Suppressor macrophage treated with lipopolysaccharide for 1 hour (primary cell): ENCODE results near the gene TESK2.
"Not testable (repeated sequence)": the region's sequence is repeated elsewhere in the genome, so short reads cannot be mapped to it uniquely, and the experiment has no call there.

Experiments
- DNase-seq, 3 donors: peaks; one replicate each; pipeline ENCODE4 v3.0.0-alpha.2; 2020 to 2022

Gene TESK2

DNA sequence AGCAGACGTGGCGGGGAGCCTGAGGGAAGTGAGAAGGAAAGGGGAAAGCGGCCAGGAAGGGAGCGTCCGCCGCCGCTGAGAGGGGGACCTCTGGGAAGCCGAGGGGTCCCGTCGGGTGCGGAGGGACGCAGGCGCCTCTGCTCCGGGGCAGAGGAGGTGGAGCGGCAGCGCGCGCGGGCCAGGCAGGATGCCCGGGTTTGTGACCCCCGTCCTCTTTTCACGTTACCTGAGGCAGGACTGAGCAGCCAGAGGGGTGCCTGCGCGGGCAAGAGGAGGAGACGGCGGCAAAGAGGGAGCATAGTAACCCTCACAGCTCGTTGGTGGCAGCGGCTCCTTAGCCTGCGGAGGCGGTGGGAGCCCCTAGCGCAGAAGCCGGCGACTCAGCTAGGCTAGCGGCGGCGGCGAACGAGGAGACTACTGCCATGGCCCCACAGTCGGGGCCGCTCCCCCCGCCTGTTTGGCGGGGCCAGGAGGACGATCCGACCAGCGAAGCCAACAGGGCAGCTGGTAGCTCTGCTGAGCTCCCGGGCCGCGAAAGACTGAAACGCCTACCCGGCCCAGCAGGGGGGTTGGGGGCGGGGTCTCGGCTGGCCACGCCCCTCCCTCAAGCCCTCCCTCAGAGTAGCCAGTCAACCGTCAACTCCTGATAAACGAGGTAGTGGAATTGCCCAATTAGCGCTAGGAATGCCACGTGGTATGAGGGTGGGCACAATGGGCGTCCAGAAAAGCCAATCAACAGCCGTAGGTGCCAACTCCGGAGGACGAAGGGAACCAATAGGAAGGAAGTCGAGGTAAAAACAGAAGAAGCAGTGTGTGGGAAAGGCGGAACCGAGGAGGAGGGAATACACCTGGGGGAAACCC, at the start of gene TESK2:
Gene TESK2, minus strand, starts transcription at position 538 of the 861 bp plus-strand sequence. CDS start 33,378 bp downstream, outside the sequence.
- DNase-seq: peak; percentile 97 to 100 (median 99)

- DNase-seq: no peak
These were observed 45.9 kb upstream of the TESK2 start for GRCh38 chr1:45536886-45537285.

DNA sequence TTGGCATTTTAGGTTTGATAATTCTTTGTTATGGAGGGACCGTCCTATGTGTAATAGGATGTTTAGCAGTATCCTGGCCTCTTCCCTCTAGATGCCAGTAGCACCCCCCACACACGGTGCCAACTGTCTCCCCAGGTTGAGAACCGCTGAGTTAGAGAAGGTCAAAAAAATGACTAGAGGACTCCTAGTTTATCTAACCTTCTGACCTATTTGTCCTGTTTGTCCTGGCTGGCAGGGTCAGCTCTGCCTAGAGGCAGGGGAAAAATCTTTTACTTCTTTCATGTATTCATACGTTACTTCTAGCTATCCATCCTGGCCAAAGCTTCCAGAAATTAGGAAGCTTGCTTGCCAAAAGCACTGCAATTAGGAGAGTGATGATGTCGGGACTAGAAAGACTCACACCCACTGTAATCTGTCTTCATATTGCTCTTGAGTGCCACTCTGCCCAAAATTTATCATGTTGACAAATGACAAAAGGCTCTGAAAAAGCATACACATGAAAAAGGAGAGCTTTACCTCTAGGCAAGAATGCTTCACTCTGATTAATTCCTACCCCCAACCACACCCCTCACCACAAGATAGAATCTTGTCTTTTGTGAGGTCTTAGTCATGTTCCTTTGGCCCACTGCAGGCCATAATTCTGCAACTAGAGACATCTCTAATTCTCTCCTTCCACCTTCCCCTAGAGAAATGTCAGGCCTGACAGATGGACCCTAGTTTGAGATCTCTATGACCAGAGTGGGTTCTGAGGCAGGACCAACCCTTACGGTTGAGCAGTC, 45.2 kb upstream of the TESK2 start:
- DNase-seq: no peak

DNA sequence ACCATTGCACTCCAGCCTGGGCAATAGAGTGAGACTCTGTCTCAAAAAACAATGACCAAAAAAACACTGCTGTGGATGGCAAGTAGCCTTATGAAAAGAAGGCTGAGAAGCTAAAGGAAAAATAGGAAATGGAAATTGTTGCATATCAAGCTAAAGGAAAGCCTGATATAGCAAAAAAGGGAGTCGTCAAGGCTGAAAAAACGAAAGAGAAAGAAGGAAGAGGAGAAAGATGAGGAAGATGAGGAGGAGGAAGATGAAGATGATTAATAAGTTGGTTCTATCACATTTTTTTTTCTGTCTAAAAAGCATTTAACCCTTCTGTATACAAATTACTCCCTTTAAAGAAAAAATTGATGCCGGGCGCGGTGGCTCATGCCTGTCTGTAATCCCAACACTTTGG, 40.9 kb upstream of the TESK2 start:
- peak; percentile 38 to 68 (median 50) for DNase-seq

- no peak for DNase-seq
These were observed 39.7 kb upstream of the TESK2 start for GRCh38 chr1:45530632-45531135.

DNA sequence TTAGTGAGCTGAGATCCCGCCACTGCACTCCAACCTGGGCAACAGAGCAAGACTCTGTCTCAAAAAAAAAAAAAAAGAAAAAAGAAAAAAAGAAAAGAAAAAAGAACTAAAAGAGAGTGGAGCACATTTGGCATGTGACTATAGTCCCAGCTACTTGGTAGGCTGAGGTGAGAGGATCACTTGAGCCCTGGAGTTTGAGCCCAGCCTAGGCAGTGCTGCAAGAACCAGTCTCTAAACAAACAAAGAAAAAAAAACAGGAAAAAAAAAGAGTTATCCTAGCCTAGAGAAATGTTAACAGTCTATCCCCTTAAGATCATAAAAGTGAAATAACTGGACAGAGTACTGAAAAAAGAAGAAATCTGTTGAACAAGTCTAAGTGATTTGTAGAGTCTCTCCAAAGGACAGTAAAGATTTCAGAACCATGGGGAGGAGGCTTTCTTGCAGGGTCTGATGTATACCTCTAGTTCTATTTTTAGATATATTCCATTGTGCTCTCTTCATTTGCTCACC, 35.2 kb upstream of the TESK2 start:
- DNase-seq: no peak

GRCh38 chr1:45523975-45524374, 33.0 kb upstream of the TESK2 start:
- not testable (repeated sequence) for DNase-seq

GRCh38 chr1:45523516-45523915, 32.6 kb upstream of the TESK2 start:
- not testable (repeated sequence) for DNase-seq

GRCh38 chr1:45522324-45523104, 31.6 kb upstream of the TESK2 start:
- DNase-seq: peak; percentile 47 to 75 (median 67)

GRCh38 chr1:45521413-45522323, 30.7 kb upstream of the TESK2 start, which contains the start of gene PRDX1:
TSS of gene PRDX1 (minus strand) at chr1:45521884. CDS start at chr1:45519043, 2,841 bp downstream.
- DNase-seq: peak; percentile 98

GRCh38 chr1:45519774-45520173, 28.8 kb upstream of the TESK2 start:
- not testable (repeated sequence) for DNase-seq

DNA sequence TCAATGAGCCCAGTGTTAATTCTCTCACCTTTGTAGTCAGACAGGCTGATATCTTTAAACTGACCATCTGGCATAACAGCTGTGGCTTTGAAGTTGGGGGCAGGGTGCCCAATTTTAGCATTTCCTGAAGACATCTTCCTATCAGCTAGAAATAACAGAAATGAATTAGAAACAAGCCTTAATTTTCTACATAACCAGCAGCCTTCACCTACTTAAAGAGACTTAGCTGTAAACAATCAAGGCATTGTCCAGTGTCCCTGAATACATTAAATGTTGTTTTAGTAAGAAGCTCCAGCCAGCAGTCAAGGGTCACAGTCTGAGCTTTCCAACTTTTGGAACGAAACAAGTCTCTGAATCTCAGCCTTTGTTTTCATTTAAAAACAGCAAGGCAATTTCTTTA, 27.9 kb upstream of the TESK2 start:
- no peak for DNase-seq

- DNase-seq: not testable (repeated sequence)
These were observed 27.4 kb upstream of the TESK2 start for GRCh38 chr1:45518366-45518765.

GRCh38 chr1:45516465-45516864, 25.5 kb upstream of the TESK2 start:
- no peak for DNase-seq

DNA sequence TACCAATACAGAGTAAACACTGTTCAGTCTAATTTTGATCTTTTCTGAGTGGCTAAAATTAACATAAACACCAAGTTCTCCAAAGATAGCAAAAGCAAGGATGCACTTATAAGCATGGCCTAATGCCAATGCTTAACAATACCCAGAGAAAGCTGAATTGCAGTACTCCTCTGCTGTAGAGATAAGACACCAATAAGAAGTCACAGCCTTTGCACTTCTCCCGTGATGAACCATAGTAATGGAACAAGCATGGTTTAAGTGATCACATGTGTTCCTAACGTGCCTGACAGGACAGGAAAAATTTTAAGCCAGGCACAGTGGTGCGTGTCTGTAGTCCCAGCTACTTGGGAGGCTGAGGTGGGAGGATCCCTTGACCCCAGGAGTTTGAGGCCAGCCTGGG, 25.1 kb upstream of the TESK2 start:
- no peak for DNase-seq

GRCh38 chr1:45513532-45514260, 22.7 kb upstream of the TESK2 start:
- not testable (repeated sequence) for DNase-seq

GRCh38 chr1:45512641-45513054, 21.7 kb upstream of the TESK2 start:
- peak; percentile 85 to 87 (median 85) for DNase-seq

GRCh38 chr1:45510972-45511527, 20.1 kb upstream of the TESK2 start:
- no peak for DNase-seq

DNA sequence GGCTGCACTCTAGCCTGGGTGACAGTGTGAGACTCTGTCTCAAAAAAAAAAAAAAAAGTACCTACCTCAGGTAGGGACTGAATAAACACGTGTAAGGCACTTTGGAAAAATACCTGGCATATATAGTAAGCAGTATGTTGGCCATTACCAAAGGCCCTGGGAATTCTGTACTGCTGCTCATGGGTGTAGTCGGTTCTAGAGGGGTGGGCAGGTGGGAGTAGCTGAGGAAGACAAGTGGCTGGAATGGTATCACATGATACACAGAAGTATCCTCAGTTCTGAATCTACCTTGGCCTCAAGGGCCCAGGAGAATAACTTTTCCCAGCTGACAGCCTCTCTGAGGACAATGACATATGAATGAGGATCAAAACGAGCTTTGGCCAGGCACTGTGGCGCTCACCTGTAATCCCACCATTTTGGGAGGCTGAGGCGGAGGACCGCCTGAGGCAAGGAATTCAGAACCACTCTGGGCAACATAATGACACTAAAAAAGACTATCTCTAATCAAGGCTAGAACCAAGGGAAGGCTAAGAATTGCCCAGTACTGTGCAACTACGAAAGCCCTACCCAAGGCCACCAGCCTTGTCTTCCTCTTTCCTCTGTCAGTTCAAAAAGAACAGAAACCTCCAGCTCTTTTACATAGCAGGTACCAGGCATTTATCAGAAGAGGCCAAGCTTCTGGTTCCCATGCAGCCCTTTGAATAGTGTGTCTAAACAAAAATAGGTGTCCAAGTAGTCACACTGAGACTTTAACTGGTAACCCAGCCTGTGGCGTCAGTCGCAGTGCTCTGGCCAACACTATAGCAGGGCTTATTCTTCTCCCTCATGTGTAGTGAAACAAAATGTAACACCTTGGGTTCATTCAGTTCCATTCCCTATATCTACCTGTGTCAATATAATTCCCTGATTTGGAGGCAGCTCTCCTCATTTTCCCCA, 19.3 kb upstream of the TESK2 start:
- no peak for DNase-seq
